ENCODE data around the gene RBFA. TPM values are rescaled to one million over a fixed set of nuclear protein-coding genes. Genes with fewer than 3 reads are reported as not detected.
"Not testable (repeated sequence)": the region's sequence is repeated elsewhere in the genome, so short reads cannot be mapped to it uniquely, and the experiment has no call there.

The RBFA gene
- total and polyA plus RNA-seq, 12 donors, result 21.2 to 45.1 (median 31.6) TPM

GRCh38 chr18:80022613-80023012 is 11.6 kb upstream of the RBFA start:
- no peak for DNase-seq
- H3K9me3 ChIP-seq (replicated peaks in 1 of 3), result peaks cover 9 to 55% (median 10%) of the 10 kb centered on the region in 3 donors
- TF ChIP-seq CTCF (IDR thresholded peaks at IDR 0.05) (no peak), POLR2A (IDR thresholded peaks at IDR 0.05) (no peak)
- intact Hi-C loops (cut with DNase I), result no loop called here
- H3K4me3 ChIP-seq, result no peak overlapping the region
- no peaks in the 10 kb centered on the region for H3K36me3 ChIP-seq (replicated peaks in 1 of 2)
- H3K4me1 ChIP-seq (replicated peaks in 1 of 2), result no peaks in the 10 kb centered on the region
- WGBS, 4 donors, result 7 to 47% (median 29%) methylated on average over 1 of the region's 1 CpG
- H3K27me3 ChIP-seq, result no peaks in the 10 kb centered on the region
- no peak overlapping the region for H3K27ac ChIP-seq

- Histone ChIP-seq H3K27ac (no peak overlapping the region), H3K9me3 (replicated peaks in 1 of 3) (peaks cover 9 to 55% (median 10%) of the 10 kb centered on the region in 3 donors), H3K27me3 (no peaks in the 10 kb centered on the region), H3K36me3 (replicated peaks in 1 of 2) (no peaks in the 10 kb centered on the region), H3K4me1 (replicated peaks in 1 of 2) (no peaks in the 10 kb centered on the region), H3K4me3 (no peak overlapping the region)
- DNase-seq, result no peak
- WGBS, 4 donors, result 49 to 58% (median 57%) methylated on average over 4 of the region's 4 CpGs
- intact Hi-C loops (cut with DNase I), result no loop called here
- TF ChIP-seq CTCF (IDR thresholded peaks at IDR 0.05) (no peak), POLR2A (IDR thresholded peaks at IDR 0.05) (no peak)
Observed at GRCh38 chr18:80023173-80023572, 11.1 kb upstream of the RBFA start.

GRCh38 chr18:80026363-80026762 is 7.9 kb upstream of the RBFA start:
- TF ChIP-seq CTCF (IDR thresholded peaks at IDR 0.05) (no peak), POLR2A (IDR thresholded peaks at IDR 0.05) (no peak)
- no peaks in the 10 kb centered on the region for H3K27me3 ChIP-seq
- no peak overlapping the region for H3K4me3 ChIP-seq
- intact Hi-C loops (cut with DNase I), result no loop called here
- H3K4me1 ChIP-seq (replicated peaks in 1 of 2), result no peaks in the 10 kb centered on the region
- no peak overlapping the region for H3K27ac ChIP-seq
- H3K9me3 ChIP-seq (replicated peaks in 1 of 3), result peaks cover 9 to 36% (median 10%) of the 10 kb centered on the region in 3 donors
- no peak for DNase-seq
- no peaks in the 10 kb centered on the region for H3K36me3 ChIP-seq (replicated peaks in 1 of 2)
- 92 to 93% (median 93%) methylated on average over 7 of the region's 7 CpGs for WGBS, 4 donors

DNA sequence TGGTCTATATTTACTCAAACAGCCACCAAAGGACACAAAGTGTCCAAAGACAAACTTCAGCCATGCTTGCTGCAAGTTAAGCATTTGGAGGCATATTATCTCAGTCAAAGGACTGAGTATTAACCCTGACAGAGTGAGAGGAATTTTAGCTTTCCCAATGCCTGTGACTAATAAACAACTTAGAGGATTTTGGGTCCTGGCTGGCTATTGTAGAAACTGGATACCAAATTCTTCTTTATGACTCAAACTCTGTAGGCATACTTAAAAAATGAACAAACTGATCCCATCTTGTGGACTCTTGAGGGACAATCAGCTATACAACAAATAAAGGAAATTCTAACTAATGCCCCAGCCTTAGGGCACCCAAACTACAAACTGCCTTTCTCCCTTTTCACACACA is 6.5 kb upstream of the RBFA start:
- DNase-seq; H3K36me3 ChIP-seq (replicated peaks in 1 of 2); intact Hi-C loops (cut with DNase I); H3K27me3 ChIP-seq; H3K4me3 ChIP-seq; H3K4me1 ChIP-seq (replicated peaks in 1 of 2); H3K27ac ChIP-seq: not testable (repeated sequence)
- peaks cover 2 to 22% (median 3%) of the 10 kb centered on the region in 3 donors for H3K9me3 ChIP-seq (replicated peaks in 1 of 3)

DNA sequence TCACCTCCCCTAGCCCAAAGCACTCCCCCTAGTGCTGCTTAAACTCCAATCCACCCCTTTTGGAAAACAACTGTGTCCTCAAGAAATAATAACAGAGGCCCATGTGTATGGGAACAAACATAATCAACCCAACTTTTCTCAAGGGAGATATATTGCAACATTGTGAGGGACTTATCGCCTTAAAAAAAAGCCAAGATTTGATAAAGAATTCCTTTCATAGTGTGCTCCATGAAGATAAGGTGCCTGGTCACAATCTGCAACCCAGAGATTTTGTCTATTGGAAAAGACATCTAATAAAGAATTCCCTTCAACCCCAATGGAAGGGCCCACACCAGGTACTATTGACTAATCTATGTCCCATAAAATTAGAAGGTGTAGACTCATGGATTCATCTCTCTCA is 4.5 kb upstream of the RBFA start:
- Histone ChIP-seq H3K27me3 (no peaks in the 10 kb centered on the region), H3K36me3 (replicated peaks in 1 of 2) (no peaks in the 10 kb centered on the region), H3K27ac (no peak overlapping the region), H3K4me1 (replicated peaks in 1 of 2) (peaks cover 0 to 6% of the 10 kb centered on the region in 2 donors), H3K4me3 (no peak overlapping the region), H3K9me3 (replicated peaks in 1 of 3) (peaks cover 0 to 4% (median 0%) of the 10 kb centered on the region in 3 donors)
- no peak for TF ChIP-seq POLR2A (IDR thresholded peaks at IDR 0.05)
- no peak for TF ChIP-seq CTCF (IDR thresholded peaks at IDR 0.05)
- no peak for DNase-seq
- intact Hi-C loops (cut with DNase I), result loop anchor here in 1 of 2 donors (5.0 to 10.0 kb wide), 2 partner anchors 42 to 345 kb away; partner anchors contain the start of gene TXNL4A
- 87 to 100% (median 95%) methylated on average over 1 of the region's 1 CpG for WGBS, 4 donors
